GM19193 (cell line): Measurements from ENCODE around the gene SORCS3.

ENCODE experiments used
- POLR2A ChIP-seq: IDR thresholded peaks from 4 replicates; pipeline ENCODE4 v1.6.1; 2011; ENCODE audit not compliant: insufficient read depth, insufficient read length; ENCODE audit errors: extremely low read depth

SORCS3 gene

DNA sequence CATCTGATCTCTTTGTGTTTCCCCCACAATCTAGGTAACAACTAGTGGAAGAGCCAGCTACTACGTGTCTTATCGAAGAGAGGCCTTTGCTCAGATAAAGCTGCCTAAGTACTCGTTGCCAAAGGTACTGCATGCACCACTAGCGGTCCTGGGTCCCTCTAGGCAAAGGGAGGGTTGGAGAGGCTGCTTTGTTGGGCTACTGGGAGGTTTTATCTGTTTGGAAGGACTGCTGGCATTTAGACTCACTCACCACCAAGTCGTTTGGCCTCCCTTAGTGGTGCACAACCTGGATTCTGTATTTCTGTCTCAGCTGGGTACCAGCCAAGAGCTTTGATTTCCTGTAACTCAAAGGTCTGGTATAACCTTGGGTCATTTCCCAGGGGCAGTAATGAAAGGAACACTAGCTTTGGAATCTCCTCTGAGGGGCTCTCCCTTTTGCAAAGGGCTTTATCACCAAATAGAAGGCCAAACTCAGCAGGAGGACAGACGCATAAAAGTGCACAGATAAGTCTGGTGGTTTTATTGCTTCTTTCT, 498.3 kb downstream of the SORCS3 start:
- no peak for TF ChIP-seq POLR2A

- TF ChIP-seq POLR2A, result no peak
Observed at GRCh38 chr10:105140600-105140999, 499.5 kb downstream of the SORCS3 start.

DNA sequence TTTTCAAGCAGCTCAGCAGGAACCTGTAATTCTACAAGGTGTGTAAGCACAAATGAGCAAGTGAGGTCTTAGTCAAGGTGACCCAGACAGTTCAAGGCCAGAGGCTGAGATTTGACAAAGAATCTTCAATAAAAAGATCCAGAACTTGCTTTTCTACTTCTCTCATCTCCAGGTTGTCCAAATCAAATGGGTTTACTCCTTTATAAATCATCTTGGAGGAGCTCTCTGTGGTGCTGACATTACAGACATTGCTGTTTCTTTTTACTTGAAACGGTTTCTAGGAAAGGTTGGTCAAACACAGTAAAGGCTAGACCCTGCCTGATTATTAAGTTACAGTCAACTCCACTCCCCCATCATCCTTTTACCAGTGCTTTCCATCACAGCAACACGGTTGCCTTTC, 504.6 kb downstream of the SORCS3 start:
- TF ChIP-seq POLR2A, result no peak

- TF ChIP-seq POLR2A, result no peak
Observed at GRCh38 chr10:105146436-105146835, 505.3 kb downstream of the SORCS3 start.

DNA sequence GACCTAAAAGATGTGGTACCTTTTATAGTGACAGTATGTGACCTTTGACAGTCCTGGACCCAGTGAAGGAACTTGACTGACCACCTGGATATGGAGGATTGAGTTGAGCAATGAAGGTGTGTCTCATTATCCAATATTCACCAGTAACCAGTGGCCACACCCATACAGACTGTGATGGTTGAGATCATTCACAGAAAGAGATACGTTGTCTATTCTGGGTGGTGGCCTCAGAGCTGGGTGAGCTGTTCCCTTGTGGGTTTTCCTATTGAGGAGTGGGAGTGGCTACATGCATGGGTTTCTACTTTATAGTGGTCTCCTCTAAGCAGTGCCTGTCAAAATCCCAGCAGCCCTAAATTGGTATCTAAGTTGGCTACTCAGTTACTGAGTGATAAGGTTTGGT, 507.4 kb downstream of the SORCS3 start:
- no peak for TF ChIP-seq POLR2A

DNA sequence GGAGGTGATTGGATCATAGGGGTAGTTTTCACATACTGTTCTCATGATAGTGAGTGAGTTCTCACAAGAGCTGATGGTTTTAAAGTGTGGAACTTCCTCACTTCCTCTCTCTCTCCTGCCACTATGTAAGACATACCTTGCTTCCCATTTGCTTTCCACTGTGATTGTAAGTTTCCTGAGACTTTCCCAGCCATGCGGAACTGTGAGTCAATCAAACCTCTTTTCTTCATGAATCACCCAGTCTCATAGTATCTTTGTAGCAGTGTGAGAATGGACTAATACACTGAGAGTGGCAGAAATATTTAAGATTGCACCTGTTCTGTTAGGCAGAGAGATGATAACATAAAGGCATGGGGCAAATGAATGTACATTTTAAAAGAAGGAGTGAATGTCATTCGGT, 507.8 kb downstream of the SORCS3 start:
- TF ChIP-seq POLR2A, result no peak

- no peak for TF ChIP-seq POLR2A
Observed at GRCh38 chr10:105149371-105149891, 508.3 kb downstream of the SORCS3 start.

DNA sequence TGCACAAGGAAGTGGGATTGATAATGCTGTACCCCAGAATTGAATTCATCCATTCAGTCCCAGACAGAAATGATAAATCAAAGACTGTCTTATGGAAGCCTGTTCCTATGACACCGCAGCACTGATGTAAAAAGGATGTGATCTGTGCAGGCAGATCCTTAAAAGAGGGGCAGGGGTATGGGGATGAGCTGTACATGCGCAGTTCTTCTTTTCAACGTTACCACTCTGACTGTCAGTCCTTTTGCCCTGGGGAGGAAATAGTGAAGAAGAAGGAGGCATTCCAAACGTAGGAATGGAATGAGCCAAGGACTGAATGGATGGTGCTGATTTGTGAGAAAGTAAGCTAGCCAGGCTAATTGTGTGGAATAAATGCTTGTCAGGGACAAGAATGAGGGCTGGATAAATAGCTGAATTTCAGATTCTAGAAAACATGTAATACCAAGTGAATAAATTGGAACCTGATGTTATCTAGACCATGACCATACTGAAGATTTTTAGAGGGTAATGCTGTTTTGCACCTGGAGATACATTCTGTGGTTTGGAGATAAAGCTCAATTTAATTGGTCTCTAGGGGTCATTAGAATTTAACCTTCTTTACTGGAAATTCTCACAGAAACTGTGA, 509.3 kb downstream of the SORCS3 start:
- no peak for TF ChIP-seq POLR2A

DNA sequence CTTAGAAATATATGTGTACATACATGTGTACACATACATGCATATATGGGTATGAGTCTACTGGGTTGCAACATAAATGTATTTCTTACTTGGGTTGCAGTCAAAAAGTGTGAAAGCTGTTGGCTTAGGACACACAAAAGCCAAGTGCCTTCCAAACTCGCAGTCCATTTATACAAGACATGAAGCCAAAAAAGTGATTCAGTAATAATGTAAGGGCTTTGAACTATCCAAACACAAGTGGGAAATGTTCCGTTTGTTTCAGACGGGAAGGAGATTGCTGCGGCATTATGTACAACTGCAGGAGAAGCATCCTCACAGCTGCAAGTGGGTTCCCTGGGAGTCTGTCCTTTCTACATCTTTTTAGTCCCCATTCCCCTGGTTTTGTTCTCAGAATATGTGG, 513.6 kb downstream of the SORCS3 start:
- TF ChIP-seq POLR2A, result no peak

GRCh38 chr10:105159268-105159667, 518.2 kb downstream of the SORCS3 start:
- TF ChIP-seq POLR2A, result no peak

DNA sequence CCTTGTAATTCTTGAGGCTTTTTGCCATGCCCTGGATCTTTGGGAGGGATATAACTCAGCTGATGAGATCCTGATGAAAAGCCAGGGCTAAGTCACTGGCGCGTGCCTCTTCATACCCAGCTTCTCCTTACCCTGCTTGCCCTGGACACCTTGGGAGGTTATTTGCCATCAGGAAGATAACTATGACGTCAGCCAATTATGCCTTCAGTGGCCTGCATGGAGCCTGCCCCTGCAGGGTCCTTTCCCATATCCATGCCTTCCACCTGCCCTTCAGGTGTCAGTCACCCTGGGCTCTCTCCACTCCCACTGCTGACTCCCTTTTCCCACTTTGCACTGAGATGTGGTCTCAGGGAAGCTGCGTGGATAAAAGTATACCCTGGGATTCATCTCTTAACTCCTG, 520.1 kb downstream of the SORCS3 start:
- TF ChIP-seq POLR2A, result no peak

- TF ChIP-seq POLR2A, result no peak
Observed at GRCh38 chr10:105161767-105162166, 520.7 kb downstream of the SORCS3 start.

GRCh38 chr10:105170521-105170920, 529.4 kb downstream of the SORCS3 start:
- no peak for TF ChIP-seq POLR2A

- TF ChIP-seq POLR2A, result no peak
Observed at GRCh38 chr10:105171945-105172344, 530.9 kb downstream of the SORCS3 start.

- TF ChIP-seq POLR2A, result no peak
Observed at GRCh38 chr10:105181626-105182025, 540.5 kb downstream of the SORCS3 start.

DNA sequence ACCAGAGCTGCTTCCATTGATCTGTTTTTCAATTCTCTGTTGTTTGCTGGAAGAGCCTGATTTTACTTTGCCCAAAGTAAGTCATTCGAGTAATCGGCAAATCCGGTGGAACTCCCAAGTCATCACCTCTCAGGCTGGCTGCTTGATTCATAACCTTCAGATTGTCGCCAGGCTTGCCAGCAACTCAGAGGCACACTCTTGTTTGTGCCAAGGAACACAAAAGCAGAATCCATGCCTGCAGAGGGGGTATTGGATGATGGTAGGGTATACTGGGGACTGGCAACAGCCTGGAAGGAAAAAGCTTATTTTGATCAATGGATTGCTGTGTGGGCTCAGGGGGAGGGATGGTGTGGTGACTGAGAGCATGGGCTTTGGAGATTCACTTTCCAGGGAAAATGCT, 542.4 kb downstream of the SORCS3 start:
- TF ChIP-seq POLR2A, result no peak

GRCh38 chr10:105185161-105185560, 544.1 kb downstream of the SORCS3 start:
- TF ChIP-seq POLR2A, result no peak
